HUES64 (cell line): ENCODE data around the gene CRYBG1.

Experiments
- H3K27ac ChIP-seq: 2 replicates; pipeline ENCODE4 v1.7.0; 2013; ENCODE audit warnings: low read depth, low read length, inconsistent platforms
- H3K27me3 ChIP-seq: 2 replicates; pipeline ENCODE4 v1.6.1; 2013; ENCODE audit warnings: mild to moderate bottlenecking, low read length; ENCODE audit not compliant: insufficient read depth
- H3K36me3 ChIP-seq: 2 replicates; pipeline ENCODE4 v1.6.1; 2013; ENCODE audit warnings: mild to moderate bottlenecking, low read length; ENCODE audit not compliant: insufficient read depth
- H3K4me1 ChIP-seq: 2 replicates; pipeline ENCODE4 v1.6.1; 2013; ENCODE audit warnings: mild to moderate bottlenecking, low read length, moderate library complexity; ENCODE audit not compliant: insufficient read depth
- H3K4me3 ChIP-seq: 2 replicates; pipeline ENCODE4 v1.5.1; 2013; ENCODE audit warnings: mild to moderate bottlenecking, low read length, moderate library complexity
- H3K9ac ChIP-seq: 2 replicates; pipeline ENCODE4 v1.6.1; 2013; ENCODE audit warnings: mild to moderate bottlenecking, low read depth, low read length
- H3K9me3 ChIP-seq: 2 replicates; pipeline ENCODE4 v1.6.1; 2013; ENCODE audit warnings: low read depth, low read length; ENCODE audit not compliant: insufficient read depth
- whole genome bisulfite sequencing: fragments of 150-250, 120-280 bp; methylation state at CpG from one replicate; pipeline ENCODE4 v1.1.7; 2013; ENCODE audit warnings: missing lambda C conversion rate; 5-methylcytosine and 5-hydroxymethylcytosine counted together

Gene CRYBG1

GRCh38 chr6:106347219-106347618 is 13.3 kb upstream of the CRYBG1 start:
- Histone ChIP-seq H3K27ac (no peak overlapping the region), H3K9me3 (no peaks in the 10 kb centered on the region), H3K4me3 (no peak overlapping the region), H3K36me3 (no peaks in the 10 kb centered on the region), H3K9ac (no peak overlapping the region), H3K4me1 (no peaks in the 10 kb centered on the region), H3K27me3 (no peaks in the 10 kb centered on the region)
- WGBS: 92% methylated on average over 1 of the region's 1 CpG

DNA sequence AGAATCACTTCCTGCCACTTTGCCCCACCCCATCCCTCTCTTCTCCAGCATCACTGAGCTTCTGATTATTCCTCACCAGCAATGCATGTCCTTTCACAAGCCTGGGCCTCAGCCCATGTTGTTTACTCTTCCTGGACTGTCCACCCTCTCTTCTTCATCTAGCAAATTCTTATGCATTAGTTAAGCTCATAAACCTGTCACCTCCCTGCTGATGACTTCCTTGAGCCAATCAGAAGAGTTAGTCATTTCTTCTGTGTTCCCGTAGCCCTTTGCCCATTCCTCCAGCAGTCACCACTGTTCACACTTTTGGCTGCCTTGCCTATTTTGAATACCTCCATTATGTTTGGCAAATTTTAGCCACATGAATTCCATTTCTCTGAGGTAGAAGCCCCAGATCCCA is 4.1 kb upstream of the CRYBG1 start:
- 90% methylated on average over 1 of the region's 1 CpG for WGBS
- no peak overlapping the region for H3K4me3 ChIP-seq
- no peak overlapping the region for H3K9ac ChIP-seq
- H3K36me3 ChIP-seq: no peaks in the 10 kb centered on the region
- H3K9me3 ChIP-seq: no peaks in the 10 kb centered on the region
- no peak overlapping the region for H3K27ac ChIP-seq
- H3K27me3 ChIP-seq: peaks cover 19% of the 10 kb centered on the region
- H3K4me1 ChIP-seq: peaks cover 4% of the 10 kb centered on the region

- H3K4me1 ChIP-seq: peaks cover 4% of the 10 kb centered on the region
- peaks cover 23% of the 10 kb centered on the region for H3K27me3 ChIP-seq
- H3K9ac ChIP-seq: no peak overlapping the region
- H3K27ac ChIP-seq: no peak overlapping the region
- H3K4me3 ChIP-seq: peak overlapping the region; percentile 71
- 27% methylated on average over 12 of the region's 12 CpGs for WGBS
- no peaks in the 10 kb centered on the region for H3K9me3 ChIP-seq
- no peaks in the 10 kb centered on the region for H3K36me3 ChIP-seq
Observed at GRCh38 chr6:106359959-106360409, 533 bp upstream of the CRYBG1 start.

DNA sequence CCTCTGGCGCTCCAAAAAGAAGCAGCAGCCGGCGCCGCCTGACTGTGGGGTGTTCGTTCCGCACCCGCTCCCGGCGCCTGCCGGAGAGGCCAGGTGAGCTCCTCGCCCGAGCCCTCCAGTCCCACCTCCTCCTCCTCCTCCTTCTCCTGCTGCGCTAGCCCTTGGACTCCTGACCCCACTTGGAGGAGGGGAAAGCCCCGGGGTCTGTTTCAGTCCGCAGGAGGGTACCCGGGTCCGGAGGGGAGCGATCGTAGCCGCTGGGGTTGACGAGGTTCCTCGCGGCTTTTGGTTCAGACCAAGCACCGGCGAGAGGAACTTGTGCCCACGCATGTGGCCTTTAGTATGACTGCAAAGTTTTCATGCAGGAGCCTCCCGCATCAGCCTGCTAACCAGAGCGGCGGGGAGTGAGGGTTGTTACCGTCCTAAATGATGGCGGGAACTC is 493 bp downstream of the CRYBG1 start:
- peak overlapping the region; percentile 56 for H3K9ac ChIP-seq
- no peak overlapping the region for H3K27ac ChIP-seq
- no peaks in the 10 kb centered on the region for H3K36me3 ChIP-seq
- H3K9me3 ChIP-seq: no peaks in the 10 kb centered on the region
- peak overlapping the region; percentile 71 for H3K4me3 ChIP-seq
- H3K27me3 ChIP-seq: peaks cover 23% of the 10 kb centered on the region
- H3K4me1 ChIP-seq: peaks cover 4% of the 10 kb centered on the region
- 3% methylated on average over 31 of the region's 31 CpGs for WGBS

DNA sequence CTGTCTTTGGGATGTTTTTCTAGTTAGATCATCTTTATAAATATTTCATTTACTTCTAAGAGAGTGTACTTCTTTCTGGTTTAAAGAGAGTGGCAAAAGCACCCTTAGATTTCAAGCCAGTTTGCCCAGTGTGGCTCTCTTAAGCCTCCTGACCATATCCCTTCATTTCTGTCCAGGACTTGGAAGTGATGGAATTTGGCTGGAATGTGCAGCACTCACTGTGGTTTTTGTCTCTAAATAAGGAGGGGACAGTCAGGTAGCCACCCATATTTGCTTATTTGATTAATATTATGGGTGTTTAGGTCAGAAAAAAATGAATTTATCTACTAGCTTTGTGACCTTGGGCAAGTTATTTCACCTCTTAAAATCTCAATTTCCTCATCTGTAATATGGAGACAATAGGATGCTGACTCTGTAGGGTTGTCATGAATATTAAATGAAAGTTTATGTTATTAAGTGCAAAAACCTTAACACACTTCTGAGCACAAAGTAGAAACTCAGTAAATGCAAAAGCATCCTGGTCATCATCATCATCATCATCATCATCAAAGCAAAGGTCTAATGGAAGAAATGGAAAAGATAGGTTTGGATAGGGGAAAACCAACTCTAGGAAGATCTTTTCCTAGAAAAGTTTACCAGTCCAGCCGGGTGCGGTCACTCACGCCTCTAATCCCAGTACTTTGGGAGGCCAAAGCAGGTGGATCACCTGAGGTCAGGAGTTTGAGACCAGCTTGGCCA is 3.1 kb downstream of the CRYBG1 start:
- Histone ChIP-seq H3K27ac (no peak overlapping the region), H3K9ac (no peak overlapping the region), H3K4me1 (peaks cover 4% of the 10 kb centered on the region), H3K27me3 (peaks cover 23% of the 10 kb centered on the region), H3K9me3 (no peaks in the 10 kb centered on the region), H3K36me3 (no peaks in the 10 kb centered on the region), H3K4me3 (no peak overlapping the region)
- WGBS: 93% methylated on average over 3 of the region's 3 CpGs

- H3K27ac ChIP-seq: no peak overlapping the region
- no peak overlapping the region for H3K9ac ChIP-seq
- H3K36me3 ChIP-seq: no peaks in the 10 kb centered on the region
- no peak overlapping the region for H3K4me3 ChIP-seq
- no peaks in the 10 kb centered on the region for H3K27me3 ChIP-seq
- H3K9me3 ChIP-seq: no peaks in the 10 kb centered on the region
- H3K4me1 ChIP-seq: peaks cover 10% of the 10 kb centered on the region; the same call in 1 of the 2 replicates
- 92% methylated on average over 1 of the region's 2 CpGs for WGBS
Observed at GRCh38 chr6:106369739-106370138, 9.2 kb downstream of the CRYBG1 start.

GRCh38 chr6:106370639-106371038 is 10.1 kb downstream of the CRYBG1 start:
- no peaks in the 10 kb centered on the region for H3K27me3 ChIP-seq

GRCh38 chr6:106372838-106373501 is 12.5 kb downstream of the CRYBG1 start:
- Histone ChIP-seq H3K4me3 (no peak overlapping the region), H3K9me3 (no peaks in the 10 kb centered on the region), H3K27me3 (no peaks in the 10 kb centered on the region), H3K27ac (no peak overlapping the region), H3K36me3 (no peaks in the 10 kb centered on the region), H3K4me1 (peaks cover 10% of the 10 kb centered on the region; the same call in 1 of the 2 replicates), H3K9ac (no peak overlapping the region)
- WGBS: 91% methylated on average over 4 of the region's 4 CpGs

More at GRCh38 chr6:106370639-106371038, 10.1 kb downstream of the CRYBG1 start:
- no peak overlapping the region for H3K27ac ChIP-seq
- H3K9me3 ChIP-seq: no peaks in the 10 kb centered on the region
- whole genome bisulfite sequencing: 92% methylated on average over 1 of the region's 1 CpG
- no peak overlapping the region for H3K9ac ChIP-seq
- H3K4me1 ChIP-seq: peaks cover 10% of the 10 kb centered on the region; the same call in 1 of the 2 replicates
- no peak overlapping the region for H3K4me3 ChIP-seq
- no peaks in the 10 kb centered on the region for H3K36me3 ChIP-seq

DNA sequence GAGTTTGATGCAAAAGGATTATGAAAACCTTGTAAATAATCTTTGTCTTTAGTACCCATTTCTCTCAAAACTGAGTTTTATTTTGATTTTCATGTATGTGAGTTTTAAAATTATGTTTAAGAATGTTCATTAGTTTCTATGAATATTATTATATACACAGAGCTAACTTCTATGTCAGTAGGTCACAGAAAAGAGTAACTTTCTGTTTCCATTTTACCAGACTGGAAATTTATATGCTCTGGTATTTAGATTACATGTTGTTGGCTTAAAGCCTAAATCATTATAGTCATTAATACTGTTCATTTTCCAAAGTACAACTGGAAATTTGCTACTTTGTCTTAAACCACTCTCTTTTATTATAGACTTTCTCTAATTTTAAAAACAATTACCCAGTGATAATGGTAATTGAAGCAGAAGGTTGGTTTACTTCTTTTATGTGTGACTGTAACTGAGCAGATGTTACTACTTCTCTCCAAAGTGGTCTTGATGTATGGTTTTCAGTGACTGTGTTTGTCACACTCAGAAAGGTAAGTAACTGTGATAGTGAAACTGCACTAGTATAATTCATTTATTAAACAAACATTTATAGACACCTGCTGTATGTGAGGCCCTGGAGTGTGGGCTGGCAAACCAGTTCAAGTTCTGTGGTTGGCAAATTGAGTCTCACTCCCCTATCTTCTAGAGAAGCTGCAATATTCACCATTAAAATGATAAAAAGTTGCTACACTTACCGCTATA is 13.2 kb downstream of the CRYBG1 start:
- Histone ChIP-seq H3K27ac (no peak overlapping the region), H3K4me1 (peaks cover 10% of the 10 kb centered on the region; the same call in 1 of the 2 replicates), H3K9ac (no peak overlapping the region), H3K36me3 (no peaks in the 10 kb centered on the region), H3K9me3 (no peaks in the 10 kb centered on the region), H3K27me3 (no peaks in the 10 kb centered on the region), H3K4me3 (no peak overlapping the region)
- WGBS: no CpG with 5 or more reads among the region's 1 CpG

DNA sequence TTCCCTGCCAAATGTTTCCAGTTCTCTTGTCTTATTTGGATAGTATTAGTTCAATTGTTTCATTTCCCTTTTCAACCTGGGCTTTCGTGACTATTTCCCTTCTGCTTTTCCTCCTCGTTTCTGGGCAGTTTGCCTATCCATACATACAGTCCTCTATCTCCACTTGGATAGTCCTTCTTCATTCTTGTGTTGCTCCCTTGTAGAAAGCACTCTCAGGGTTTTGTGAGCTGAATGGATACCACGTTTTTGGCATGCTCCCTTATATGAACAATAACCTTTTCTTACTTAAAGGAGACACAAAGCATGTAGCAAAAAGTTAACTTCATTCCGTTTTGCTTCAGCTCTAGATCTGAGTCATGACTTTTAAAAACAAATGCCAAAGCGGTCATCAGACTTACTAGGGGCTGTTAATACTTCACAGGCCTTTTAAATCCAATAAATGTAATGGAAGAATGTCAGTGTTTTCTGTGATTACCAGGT is 16.6 kb downstream of the CRYBG1 start:
- Histone ChIP-seq H3K36me3 (no peaks in the 10 kb centered on the region), H3K9ac (no peak overlapping the region), H3K9me3 (no peaks in the 10 kb centered on the region), H3K27me3 (no peaks in the 10 kb centered on the region), H3K4me3 (no peak overlapping the region), H3K4me1 (no peaks in the 10 kb centered on the region), H3K27ac (no peak overlapping the region)
- 83% methylated on average over 5 of the region's 5 CpGs for WGBS

- 41% methylated on average over 1 of the region's 1 CpG for WGBS
- H3K27ac ChIP-seq: no peak overlapping the region
Observed at GRCh38 chr6:106379951-106380350, 19.4 kb downstream of the CRYBG1 start.

More at GRCh38 chr6:106379951-106380350, 19.4 kb downstream of the CRYBG1 start:
- no peak overlapping the region for H3K4me3 ChIP-seq
- no peaks in the 10 kb centered on the region for H3K4me1 ChIP-seq
- no peak overlapping the region for H3K9ac ChIP-seq
- H3K27me3 ChIP-seq: no peaks in the 10 kb centered on the region
- no peaks in the 10 kb centered on the region for H3K36me3 ChIP-seq
- no peaks in the 10 kb centered on the region for H3K9me3 ChIP-seq
